GM19239 (cell line): Measurements from ENCODE around the gene WSB2.

Source experiments
- DNase-seq: peaks from one replicate; pipeline ENCODE4 v3.0.0; 2011; ENCODE audit warnings: low spot score; ENCODE audit not compliant: insufficient read length
- FAIRE-seq: peaks from 2 replicates; lab custom pipeline; 2011; peaks lifted over from hg19 to GRCh38; lab: Jason Lieb, UNC

WSB2 gene

GRCh38 chr12:118063576-118064391 is 2.8 kb upstream of the WSB2 start:
- no peak for FAIRE-seq
- DNase-seq, result no peak

GRCh38 chr12:118061873-118062843 is 1.2 kb upstream of the WSB2 start:
- FAIRE-seq, result peak; percentile 23
- DNase-seq, result peak; percentile 36

GRCh38 chr12:118060301-118061010 is 523 bp downstream of the WSB2 start:
- FAIRE-seq (no peak), DNase-seq (peak; percentile 43)

GRCh38 chr12:118059341-118060191 is 1.4 kb downstream of the WSB2 start:
- no peak for DNase-seq
- no peak for FAIRE-seq

- DNase-seq (no peak), FAIRE-seq (no peak)
Measured at GRCh38 chr12:118058881-118059280, 2.1 kb downstream of the WSB2 start.

- DNase-seq (no peak), FAIRE-seq (no peak)
Measured at GRCh38 chr12:118058227-118058626, 2.8 kb downstream of the WSB2 start.

GRCh38 chr12:118055865-118056773 is 4.9 kb downstream of the WSB2 start:
- FAIRE-seq (no peak), DNase-seq (no peak)

- peak; percentile 34 for DNase-seq
- FAIRE-seq, result peak; percentile 65
Measured at GRCh38 chr12:118055144-118055557, 5.8 kb downstream of the WSB2 start.

- DNase-seq (no peak), FAIRE-seq (no peak)
Measured at GRCh38 chr12:118053071-118053985, 7.7 kb downstream of the WSB2 start.

GRCh38 chr12:118052324-118053070 is 8.5 kb downstream of the WSB2 start:
- FAIRE-seq, result no peak
- DNase-seq, result no peak

- DNase-seq (no peak), FAIRE-seq (no peak)
Measured at GRCh38 chr12:118050972-118051910, 9.7 kb downstream of the WSB2 start.

- no peak for FAIRE-seq
- no peak for DNase-seq
Measured at GRCh38 chr12:118046430-118046829, 14.5 kb downstream of the WSB2 start.

GRCh38 chr12:118044577-118044976 is 16.4 kb downstream of the WSB2 start:
- no peak for FAIRE-seq
- no peak for DNase-seq

- FAIRE-seq (no peak), DNase-seq (no peak)
Measured at GRCh38 chr12:118044075-118044474, 16.9 kb downstream of the WSB2 start.

- FAIRE-seq, result no peak
Measured at GRCh38 chr12:118042091-118042490, 18.9 kb downstream of the WSB2 start.

GRCh38 chr12:118038137-118038536 is 22.8 kb downstream of the WSB2 start:
- DNase-seq (no peak), FAIRE-seq (no peak)

More at GRCh38 chr12:118042091-118042490, 18.9 kb downstream of the WSB2 start:
- DNase-seq, result no peak
